ENCODE results near the gene ZBTB17.

ZBTB17 gene

DNA sequence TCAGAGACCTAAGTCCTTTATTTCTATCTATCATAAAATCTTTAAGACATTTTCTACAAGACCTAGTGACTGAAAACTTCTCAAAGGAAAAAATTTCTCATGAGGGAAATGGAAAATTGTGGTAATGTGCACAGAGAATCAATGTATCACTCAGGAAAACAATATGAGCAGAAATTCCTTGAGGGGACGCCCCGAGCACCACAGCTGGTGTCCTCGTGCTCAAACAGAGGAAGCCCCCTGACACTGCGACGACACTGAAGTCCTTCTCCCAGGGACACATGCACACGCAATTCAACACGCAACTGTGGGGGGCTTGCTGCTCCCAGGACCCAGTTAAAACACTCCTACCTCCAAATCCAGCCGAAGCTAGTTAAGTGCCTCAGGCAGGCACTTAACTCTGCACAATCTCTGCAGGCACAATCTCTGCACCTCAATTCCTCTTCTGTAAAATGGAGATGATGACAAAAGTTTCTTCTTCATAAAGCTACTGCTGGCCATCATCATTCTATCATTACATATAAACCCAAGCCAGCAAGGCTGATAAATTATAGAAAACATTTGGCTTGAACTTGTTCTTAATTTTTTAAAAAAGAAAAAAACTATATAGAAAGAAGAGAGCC lies 16.0 kb downstream of the ZBTB17 start:
- no peak for DNase-seq

DNA sequence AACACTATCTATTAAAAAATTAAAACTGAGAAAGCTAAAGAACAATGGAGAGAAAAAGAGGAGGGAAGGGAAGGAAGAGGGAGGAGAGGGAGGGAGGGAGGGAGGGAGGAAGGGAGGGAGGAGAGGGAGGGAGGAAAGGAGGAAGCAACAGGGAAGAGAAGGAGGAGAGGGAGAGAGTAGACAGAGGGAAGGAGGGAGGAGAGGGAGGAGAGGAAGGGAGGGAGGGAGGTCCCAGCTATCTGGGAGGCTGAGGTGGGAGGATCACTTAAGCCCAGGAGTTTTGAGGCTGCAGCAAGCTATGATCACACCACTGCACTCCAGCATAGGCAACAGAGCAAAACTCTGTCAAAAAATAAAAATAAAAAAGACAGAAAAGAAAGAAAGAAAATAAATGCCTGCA lies 16.5 kb downstream of the ZBTB17 start:
- no peak for DNase-seq

DNA sequence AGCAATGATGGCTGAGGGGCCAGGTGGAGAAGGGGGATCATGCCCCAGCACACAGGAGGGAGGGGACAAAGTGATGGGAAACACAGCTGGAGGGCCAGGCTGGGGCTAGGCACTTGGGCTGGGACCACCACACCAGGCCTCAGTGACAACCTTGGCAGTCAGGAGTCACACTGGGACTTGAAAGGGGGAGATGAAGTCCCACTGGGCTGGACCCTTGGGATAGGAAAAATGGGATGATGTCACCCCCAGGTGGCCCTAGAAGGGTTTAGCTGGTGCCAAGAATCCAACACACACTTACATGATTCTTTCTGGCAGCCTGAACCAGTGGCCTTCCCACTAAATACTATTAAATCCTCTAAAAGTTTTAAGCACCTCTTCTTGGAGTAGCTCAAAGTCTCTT lies 17.1 kb downstream of the ZBTB17 start:
- DNase-seq: no peak

DNA sequence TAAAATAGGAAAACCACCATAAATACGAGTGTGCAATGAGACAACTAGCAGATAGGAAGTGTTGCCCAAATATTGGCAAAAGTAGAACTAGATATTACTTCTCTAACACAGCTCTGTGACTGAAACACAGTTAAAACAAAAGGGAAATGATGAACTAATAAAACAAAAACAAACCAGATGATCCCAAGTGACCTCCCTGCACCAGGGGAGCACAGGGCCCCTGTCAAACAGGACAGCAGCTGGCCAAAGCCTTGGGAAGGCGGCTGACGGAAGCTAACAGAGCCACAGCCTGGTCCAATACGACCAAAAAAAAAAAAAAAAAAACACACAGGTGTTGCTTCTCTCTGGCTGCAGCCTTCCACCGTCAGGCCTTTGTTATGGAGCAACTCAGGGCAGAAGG lies 17.8 kb downstream of the ZBTB17 start:
- no peak for DNase-seq

DNA sequence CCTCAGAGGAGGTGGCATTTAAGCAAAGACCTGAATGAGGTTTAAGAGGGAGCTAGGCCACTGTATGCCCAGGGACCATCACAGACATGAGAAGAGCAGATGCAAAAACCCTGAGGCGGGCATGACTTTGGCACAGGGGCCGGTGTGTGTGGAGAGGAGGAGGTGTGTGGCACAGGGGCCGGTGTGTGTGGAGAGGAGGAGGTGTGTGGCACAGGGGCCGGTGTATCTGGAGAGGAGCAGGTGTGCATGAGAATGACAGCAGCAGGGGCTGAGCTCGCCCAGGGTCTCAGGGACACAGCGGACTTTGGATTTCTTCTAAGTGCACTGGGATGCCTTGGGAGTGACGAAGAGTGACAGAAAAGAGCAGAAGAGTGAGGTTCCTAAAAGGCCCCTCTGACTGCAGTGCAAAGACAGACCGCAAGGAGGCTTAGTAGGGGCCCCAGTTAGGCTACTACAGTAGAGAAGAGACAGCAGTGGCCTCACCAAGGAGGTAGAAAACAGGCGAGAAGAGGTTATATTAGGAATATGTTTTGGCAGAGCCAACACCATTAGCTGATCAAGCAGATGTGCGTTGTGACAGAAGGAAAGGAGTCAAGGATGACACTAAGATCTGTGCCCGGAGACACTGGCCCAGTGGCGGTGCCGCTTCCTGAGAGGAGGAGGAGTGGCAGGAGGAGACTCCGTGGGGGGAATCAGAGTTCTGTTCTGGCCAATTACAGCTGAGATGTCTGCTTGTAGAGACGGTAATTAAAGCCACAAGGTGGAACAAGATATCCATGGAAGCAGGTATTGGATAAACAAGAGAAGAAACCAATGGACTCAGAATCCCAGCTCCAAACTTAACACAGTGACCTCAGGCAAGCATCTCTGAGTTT lies 18.4 kb downstream of the ZBTB17 start:
- DNase-seq: no peak

DNA sequence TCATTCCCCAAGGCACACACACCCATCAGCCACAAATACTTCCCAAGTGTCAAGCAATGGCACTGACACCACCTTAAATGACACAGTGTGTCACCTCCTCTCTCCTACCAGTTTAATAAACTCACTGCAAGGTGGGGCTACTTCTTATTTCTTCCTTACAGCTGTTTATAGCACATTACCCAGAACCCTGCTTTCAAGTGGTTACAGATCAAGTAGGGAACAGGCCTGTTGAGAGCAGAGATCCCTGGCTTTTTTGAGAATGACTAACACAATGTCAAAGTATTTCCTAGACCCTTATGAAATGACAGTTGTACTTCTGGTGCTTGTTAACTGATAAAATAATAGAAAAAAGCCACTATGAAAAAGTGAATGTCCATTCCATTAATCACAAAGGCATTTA lies 19.8 kb downstream of the ZBTB17 start:
- DNase-seq: no peak

DNA sequence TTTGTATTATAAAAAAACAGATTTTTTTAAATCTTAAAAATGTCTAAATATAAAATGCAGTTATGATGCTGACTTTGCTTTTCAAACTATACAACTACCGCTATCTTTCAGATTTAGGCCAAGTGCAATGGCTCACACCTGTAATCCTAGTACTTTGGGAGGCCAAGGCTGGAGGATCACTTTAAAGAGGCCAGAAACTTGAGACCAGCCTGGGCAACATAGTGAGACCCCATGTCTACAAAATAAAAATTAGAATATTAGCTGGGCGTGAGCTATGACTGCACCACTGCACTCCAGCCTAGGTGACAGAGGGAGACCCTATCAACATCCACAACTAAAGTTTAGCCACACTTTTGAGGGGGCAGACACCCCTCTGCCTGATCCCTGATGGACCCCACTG lies 20.3 kb downstream of the ZBTB17 start:
- no peak for DNase-seq

DNA sequence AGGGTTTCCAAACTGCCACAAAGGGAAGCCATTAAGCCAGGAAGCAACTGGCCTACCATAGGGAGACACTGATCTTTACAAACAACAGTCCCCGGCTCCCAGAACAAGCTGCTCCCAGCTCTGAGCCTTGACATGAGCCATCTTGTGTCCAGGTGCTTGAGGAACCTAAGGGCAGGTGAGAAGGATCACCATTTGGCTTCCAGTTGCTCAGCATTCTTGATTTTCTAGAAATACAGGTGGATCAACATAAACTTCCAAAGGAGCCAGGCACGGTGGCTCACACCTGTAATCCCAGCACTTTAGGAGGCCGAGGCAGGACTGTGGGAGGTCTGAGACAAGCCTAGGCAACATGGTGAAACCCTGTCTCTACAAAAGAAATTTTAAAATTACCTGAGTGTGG lies 21.6 kb downstream of the ZBTB17 start:
- no peak for DNase-seq

DNA sequence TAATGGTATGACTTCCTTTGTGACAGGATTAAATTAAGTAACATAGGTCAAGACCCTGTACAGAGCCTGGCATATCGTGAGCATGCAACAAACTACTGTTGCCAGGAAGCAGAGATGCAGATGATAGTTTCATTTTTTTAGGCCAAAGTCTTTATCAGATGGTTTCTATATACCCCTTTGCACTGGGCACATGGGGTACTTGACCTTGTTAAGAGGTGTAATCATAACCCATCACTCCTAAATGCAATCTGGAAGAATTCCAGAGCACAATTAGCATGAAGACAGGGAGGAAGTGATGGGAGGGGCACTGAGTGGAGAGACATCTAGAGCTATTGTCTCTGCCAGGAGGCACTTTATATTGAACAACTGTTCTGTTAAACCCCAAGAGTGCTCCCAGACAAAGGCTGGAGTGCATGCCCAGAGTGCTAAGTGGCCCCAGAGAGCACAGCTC lies 22.1 kb downstream of the ZBTB17 start:
- DNase-seq: peak; percentile 93

DNA sequence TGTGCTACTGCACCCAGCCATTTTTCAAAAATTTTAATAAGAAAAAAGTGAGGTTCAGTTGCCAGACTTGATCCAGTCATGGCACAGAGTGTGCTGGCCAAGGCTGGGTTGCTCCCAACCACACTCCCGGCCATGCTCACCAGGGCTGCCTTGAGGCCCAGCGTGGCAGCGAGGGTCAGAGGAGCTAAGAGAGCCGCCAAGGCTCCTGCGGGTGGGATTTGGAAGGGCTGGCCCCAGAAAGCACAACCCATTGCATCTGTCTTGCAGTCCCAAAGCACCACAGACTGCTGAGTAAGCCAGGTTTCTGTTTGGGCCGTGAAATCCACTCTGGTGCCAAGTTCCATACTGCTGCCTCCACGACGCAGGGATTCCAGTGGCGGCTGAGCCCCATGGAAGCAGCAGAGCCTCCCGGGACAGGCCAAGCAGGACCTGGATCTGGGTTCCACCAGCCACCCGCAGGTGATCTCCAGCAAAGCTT lies 22.6 kb downstream of the ZBTB17 start:
- DNase-seq: no peak

DNA sequence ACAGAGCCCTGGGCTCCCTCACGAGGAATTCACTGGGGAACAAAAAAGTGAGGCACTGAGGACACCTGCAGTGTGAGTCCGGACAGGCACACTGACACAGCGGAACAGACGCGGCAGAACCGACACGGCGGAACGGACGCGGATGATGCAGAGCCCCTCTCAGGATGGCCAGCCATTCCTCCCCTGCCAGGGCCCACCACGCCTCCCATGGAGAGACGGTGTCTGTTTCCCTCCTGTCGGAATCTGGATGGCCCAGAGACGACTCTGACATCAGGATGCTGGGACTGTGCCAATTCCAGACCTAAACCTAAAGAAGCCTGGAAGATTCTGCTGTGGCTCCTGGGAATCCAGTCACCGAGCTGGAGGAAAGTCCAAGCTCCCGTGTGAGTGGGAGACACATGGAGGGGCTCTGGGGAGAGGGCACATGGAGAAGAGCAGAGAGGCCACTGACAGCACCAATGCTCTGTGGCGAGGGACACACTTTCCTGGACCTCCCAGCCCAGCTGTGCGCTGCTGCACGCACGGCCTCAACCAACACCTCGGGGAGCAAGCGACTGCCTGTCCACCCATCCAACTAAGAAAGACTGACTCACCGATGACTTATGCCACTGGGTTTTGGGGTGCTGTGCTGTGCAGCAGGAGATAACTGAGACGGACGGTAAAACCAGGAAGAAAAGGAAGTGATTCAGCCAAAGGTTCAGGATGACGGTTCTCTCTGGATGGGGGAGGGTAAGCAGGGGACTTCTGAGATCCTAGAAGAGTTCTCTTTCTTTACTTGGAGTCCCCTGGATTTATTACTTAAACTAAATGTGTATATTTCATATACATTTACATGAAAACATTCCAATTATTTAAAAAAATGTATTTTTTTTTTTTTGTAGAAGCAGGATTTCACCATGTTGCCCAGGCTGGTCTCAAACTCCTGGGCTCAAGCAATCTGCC lies 23.3 kb downstream of the ZBTB17 start:
- no peak for DNase-seq

DNA sequence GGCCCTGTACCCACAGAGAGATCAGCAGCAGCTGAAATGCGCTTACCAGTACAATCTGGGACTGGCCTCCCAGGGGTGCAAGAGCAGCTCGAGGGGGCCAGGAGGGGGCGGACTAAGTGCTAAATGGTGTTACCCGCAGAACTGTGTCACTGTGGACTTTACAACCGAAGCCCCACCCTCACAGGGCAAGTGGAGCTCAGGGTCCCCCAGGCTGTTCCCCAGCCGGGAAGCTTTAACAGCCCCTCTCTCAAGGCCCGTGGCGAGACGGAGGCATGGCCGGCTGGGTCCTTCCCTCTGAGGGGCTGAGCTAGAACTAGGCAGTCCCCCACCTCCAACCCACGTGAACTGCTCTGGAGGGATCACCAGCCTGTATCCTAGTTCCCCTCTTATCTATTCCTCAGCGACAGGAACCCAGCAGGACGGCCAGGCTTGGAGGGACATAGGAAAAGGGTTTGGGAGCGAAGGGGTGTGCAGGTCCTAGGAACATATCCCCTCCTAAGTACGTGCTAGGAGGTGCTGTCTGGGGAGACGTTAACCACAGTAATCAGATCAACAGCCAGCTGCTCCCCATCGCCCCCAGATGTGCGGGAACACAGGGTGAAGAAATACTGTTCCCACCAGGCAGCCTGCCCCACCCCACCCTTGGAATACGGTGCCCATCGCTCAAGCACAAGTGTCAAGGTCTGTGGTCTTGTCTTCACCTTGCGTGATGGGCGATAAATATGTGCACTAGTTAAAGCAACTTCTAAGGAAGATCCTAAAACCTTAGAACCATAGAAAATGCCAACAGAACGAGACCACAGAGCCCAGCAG lies 24.4 kb downstream of the ZBTB17 start:
- DNase-seq: no peak

DNA sequence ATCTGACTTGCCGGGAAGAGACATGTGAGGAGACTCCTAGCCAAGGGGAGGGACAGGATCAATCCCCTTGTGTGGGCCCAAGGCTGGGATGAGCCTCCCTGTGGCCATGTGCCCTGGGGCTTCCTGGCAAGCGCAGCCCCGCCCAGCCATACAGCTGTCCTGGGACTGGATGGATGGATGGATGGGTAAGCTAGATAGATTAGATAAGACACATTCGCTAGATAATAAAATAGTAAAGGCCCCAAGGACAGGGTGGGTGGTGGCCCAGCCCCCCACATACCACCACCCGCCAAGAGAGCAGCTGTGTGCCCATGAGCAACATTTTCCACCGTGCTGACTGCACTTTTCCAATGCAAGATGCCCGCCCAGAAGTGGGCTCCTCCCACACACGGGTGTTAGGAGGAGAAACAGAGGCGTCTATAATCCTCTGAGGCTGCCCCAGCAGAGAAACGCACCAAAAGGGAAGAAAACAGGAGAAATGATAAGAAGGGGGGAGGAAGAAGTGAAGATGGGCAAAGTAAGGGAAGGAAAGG lies 25.1 kb downstream of the ZBTB17 start:
- DNase-seq: no peak

DNA sequence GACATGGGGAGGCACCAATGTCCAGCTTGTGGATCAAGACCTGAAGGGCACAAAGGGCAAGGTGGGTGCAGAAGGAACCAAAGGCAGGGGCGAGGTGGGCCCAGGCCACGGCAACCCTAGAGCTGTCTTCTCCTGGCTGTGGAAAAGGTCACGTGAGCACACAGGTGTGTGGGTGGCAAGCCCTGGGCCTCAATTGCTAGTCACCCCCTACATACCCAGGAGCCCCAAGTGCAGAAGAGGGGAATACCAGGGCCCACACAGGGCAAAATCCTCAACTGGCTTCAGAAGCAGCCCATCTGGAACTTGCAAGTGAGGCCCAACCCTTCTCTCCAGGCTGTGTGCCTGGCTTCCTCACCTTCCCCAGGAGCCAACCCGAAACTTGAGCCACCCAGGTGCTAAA lies 25.6 kb downstream of the ZBTB17 start:
- DNase-seq: no peak

DNA sequence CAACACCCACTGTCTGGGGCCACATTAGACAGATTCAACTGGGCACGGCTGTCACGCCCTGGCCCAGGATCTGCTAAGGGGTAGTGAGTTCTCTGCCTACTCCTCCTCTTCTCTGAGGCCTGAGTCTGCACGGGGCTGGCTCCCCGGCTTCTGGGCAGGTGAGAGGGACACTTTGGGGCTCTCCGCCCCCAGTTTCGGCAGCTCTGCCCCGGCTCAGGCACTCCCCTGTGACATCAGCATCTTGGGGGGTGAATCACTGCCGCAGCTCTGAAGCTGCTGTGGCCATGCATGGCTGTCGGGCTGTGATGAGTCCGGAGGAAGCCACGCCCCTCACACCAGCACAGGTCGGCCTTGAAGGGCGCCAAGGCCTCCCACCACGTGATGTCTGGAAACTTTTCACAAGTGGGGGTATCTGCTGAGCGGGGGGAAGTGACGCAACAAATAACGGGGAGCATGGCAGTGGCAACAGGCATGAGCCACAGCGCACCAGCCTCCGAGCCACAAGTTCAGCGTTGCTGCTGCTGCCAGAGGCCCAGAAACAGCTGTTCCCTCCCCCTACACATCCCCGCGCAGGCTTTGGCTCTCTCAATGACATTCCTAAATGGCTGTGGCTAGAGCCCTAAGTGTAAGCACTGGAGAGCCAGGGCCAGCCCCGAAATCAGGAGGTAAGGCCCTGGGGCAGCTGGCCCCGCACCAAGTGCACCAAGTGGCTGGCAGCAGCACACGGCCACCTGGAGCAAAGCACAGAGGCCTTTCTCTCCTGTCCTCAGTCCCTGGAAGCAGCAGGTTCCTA lies 26.3 kb downstream of the ZBTB17 start:
- DNase-seq: no peak

DNA sequence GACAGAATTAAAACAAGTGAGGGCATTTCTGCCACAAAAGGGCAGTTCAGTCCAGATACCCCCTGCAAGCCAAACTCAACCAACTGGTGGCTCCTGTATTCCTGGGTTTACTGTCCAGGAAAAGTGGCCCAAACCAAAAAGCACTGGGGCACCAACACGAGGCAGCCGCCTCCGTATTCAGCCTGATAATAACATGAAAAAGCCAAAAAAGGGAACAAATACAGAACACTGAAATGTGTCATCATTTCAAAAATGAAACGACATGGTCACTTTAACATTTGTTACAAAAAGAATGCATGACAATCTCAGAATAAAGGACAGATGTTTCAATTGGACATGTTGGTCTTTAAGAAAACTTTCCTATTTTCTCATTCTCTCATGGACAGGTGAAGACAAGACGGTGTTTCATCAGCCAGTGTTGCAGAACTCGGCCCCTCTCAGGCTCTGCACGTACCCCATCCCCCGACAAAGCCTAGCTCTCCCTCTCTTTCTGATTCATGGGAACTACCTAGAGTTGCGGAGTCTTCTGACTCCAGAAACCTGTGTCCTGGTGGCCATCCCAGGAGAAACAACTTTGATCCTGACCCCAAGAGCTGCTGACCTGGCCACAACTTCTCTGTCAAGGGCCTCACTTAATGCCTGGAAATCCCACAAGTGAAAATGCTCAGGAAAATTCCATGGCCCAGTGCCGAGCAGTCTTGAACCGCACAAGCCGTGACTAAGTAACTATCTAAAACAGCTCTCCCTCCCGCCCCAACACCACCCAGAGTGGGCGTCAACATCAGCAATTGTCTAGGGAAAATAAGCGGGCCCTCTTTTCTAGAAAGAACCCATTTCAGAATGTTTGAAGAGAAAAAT lies 27.1 kb downstream of the ZBTB17 start:
- no peak for DNase-seq

DNA sequence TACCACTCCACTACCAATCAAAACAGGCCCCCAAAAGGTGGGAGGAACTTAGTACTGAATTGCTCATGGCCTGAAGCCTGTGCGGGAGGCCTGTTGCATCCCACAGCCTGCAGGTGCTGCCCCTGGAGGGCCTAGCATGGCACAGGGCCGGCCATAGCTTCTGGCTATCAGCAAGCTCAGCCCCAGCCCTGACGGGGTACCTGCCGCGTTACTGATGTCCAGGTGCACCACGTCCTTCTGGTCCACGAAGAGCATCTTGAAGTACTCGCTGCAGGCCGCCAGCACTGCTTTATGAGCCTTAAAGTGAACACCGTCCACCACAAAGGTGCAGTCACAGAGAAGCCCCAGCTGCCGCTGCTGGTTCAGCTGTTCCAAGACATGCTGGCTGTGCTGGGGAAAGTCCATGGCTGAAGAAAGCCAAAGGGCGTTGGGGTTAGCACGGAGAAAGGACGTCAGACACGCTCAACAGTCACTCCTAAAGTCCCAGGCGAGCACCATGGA lies 27.8 kb downstream of the ZBTB17 start:
- no peak for DNase-seq

DNA sequence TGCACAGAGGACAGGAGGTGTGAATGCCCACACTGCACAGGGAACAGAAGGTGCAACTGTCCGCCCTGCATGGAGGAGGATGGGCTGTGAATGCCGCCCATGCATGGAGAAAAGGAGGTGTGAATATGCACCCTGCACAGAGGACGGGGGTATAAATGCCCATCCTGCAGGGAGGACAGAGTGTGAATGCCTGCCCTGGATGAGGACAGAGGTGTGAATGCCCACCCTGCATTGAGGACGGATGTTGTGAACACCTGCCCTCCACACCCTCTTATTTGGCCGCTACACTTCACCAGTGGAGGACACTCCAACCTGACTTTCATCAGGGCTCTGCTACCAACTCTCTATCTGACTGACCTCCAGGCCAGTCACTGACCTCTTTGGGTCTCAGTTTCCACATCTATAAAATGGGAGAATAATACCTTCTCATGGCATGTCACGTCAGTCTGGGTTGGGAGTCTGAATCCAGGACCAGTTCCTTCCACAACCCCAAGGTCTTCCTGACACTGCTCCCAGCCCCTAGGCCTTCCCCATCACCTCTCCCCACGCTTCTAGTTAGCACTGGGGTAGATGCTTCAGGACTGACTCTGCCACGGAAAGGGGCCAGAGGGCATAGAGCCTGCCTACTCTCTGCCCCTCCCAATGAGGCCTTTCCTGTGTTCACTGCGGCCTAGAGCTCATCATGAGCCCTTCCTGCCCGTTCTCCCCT lies 28.4 kb downstream of the ZBTB17 start:
- DNase-seq: no peak
